ENCODE data around the gene ERO1A. TPM values are rescaled to one million over a fixed set of nuclear protein-coding genes. Genes with fewer than 3 reads are reported as not detected.

Gene ERO1A
- total and polyA plus RNA-seq, 10 donors = 8.5 to 79.7 (median 44.7) TPM

GRCh38 chr14:52602131-52602530, 93.2 kb downstream of the ERO1A start:
- peaks cover 0 to 23% (median 15%) of the 10 kb centered on the region in 8 donors for H3K9me3 ChIP-seq
- TF ChIP-seq CTCF (IDR thresholded peaks at IDR 0.05 in 8 of 11, conservative IDR thresholded peaks at IDR 0.05 in 3 of 11) (no peak), POLR2A (IDR thresholded peaks at IDR 0.05) (no peak), POLR2AphosphoS5 (IDR thresholded peaks at IDR 0.05) (no peak)
- WGBS, 5 donors = 29 to 65% (median 51%) methylated on average over 1 of the region's 1 CpG
- H3K27ac ChIP-seq = no peak overlapping the region
- no peaks in the 10 kb centered on the region for H3K36me3 ChIP-seq
- intact Hi-C loops (cut with DNase I; ENCODE audit: low total_unique reads) = no loop called here
- no peak overlapping the region for H3K4me3 ChIP-seq
- no peak for DNase-seq
- H3K4me1 ChIP-seq = no peaks in the 10 kb centered on the region
- H3K27me3 ChIP-seq (replicated peaks in 1 of 7) = no peaks in the 10 kb centered on the region

- Histone ChIP-seq H3K9me3 (peaks cover 0 to 25% (median 15%) of the 10 kb centered on the region in 8 donors), H3K4me1 (no peaks in the 10 kb centered on the region), H3K4me3 (no peak overlapping the region), H3K27ac (no peak overlapping the region), H3K27me3 (replicated peaks in 1 of 7) (no peaks in the 10 kb centered on the region), H3K36me3 (no peaks in the 10 kb centered on the region)
- no peak for TF ChIP-seq POLR2AphosphoS5 (IDR thresholded peaks at IDR 0.05)
- WGBS, 5 donors = 83 to 97% (median 93%) methylated on average over 3 of the region's 3 CpGs
- intact Hi-C loops (cut with DNase I; ENCODE audit: low total_unique reads) = no loop called here
- no peak for DNase-seq
Measured at GRCh38 chr14:52599974-52600373, 95.4 kb downstream of the ERO1A start.

GRCh38 chr14:52598568-52598967, 96.8 kb downstream of the ERO1A start:
- intact Hi-C loops (cut with DNase I; ENCODE audit: low total_unique reads) = no loop called here
- H3K36me3 ChIP-seq = no peaks in the 10 kb centered on the region
- no peaks in the 10 kb centered on the region for H3K27me3 ChIP-seq (replicated peaks in 1 of 7)
- no peak overlapping the region for H3K27ac ChIP-seq
- no peak for DNase-seq
- TF ChIP-seq CTCF (IDR thresholded peaks at IDR 0.05 in 8 of 11, conservative IDR thresholded peaks at IDR 0.05 in 3 of 11) = no peak
- no peak for TF ChIP-seq POLR2AphosphoS5 (IDR thresholded peaks at IDR 0.05)
- no peak for TF ChIP-seq POLR2A (IDR thresholded peaks at IDR 0.05)
- H3K4me1 ChIP-seq = no peaks in the 10 kb centered on the region
- 83 to 96% (median 90%) methylated on average over 1 of the region's 1 CpG for WGBS, 5 donors
- H3K9me3 ChIP-seq = peaks cover 0 to 19% (median 13%) of the 10 kb centered on the region in 8 donors
- H3K4me3 ChIP-seq = no peak overlapping the region

GRCh38 chr14:52596861-52597260, 98.5 kb downstream of the ERO1A start:
- Histone ChIP-seq H3K27me3 (replicated peaks in 1 of 7) (no peaks in the 10 kb centered on the region), H3K4me3 (no peak overlapping the region), H3K4me1 (no peaks in the 10 kb centered on the region), H3K9me3 (peaks cover 0 to 20% (median 14%) of the 10 kb centered on the region in 8 donors), H3K27ac (no peak overlapping the region), H3K36me3 (no peaks in the 10 kb centered on the region)
- TF ChIP-seq CTCF (IDR thresholded peaks at IDR 0.05 in 8 of 11, conservative IDR thresholded peaks at IDR 0.05 in 3 of 11) (no peak), POLR2AphosphoS5 (IDR thresholded peaks at IDR 0.05) (no peak), POLR2A (IDR thresholded peaks at IDR 0.05) (no peak)
- 85 to 97% (median 91%) methylated on average over 5 of the region's 5 CpGs for WGBS, 5 donors
- DNase-seq = no peak
- intact Hi-C loops (cut with DNase I; ENCODE audit: low total_unique reads) = no loop called here

GRCh38 chr14:52596320-52596719, 99.0 kb downstream of the ERO1A start:
- Histone ChIP-seq H3K9me3 (peaks cover 0 to 22% (median 15%) of the 10 kb centered on the region in 8 donors), H3K4me1 (no peaks in the 10 kb centered on the region), H3K4me3 (no peak overlapping the region), H3K27ac (no peak overlapping the region), H3K36me3 (no peaks in the 10 kb centered on the region), H3K27me3 (replicated peaks in 1 of 7) (no peaks in the 10 kb centered on the region)
- TF ChIP-seq CTCF (IDR thresholded peaks at IDR 0.05 in 8 of 11, conservative IDR thresholded peaks at IDR 0.05 in 3 of 11) (no peak), POLR2AphosphoS5 (IDR thresholded peaks at IDR 0.05) (no peak), POLR2A (IDR thresholded peaks at IDR 0.05) (no peak)
- WGBS, 5 donors = 86 to 96% (median 91%) methylated on average over 6 to 10 of the region's 10 CpGs
- no peak for DNase-seq
- intact Hi-C loops (cut with DNase I; ENCODE audit: low total_unique reads) = no loop called here
